ENCODE data around the gene COX8A.

COX8A gene

DNA sequence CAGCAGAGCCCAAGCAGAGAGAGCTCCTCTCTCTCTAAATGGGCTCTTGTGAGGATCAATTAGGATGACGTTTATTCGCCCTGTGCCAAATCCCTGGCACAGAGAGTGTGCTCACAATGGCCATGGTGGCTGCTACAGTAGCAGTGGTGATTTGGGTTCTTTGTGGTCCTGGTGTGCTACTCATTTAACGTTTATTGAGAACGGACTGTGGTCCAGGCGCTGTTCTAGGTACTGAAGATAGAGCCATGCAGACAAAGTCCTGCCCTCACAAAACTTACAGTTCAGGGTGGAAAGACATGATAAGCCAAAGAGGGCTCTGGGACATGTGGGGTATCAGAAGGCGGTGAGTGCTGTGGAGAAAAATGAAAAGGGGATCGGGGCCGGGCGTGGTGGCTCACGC, 17.1 kb downstream of the COX8A start:
- Mint-ChIP-seq H3K27me3 (no peaks in the 10 kb centered on the region), H3K4me1 (peaks cover 17% of the 10 kb centered on the region), H3K4me3 (no peak overlapping the region), H3K9me3 (no peaks in the 10 kb centered on the region), H3K36me3 (ENCODE audit: low read depth) (peaks cover 31% of the 10 kb centered on the region), H3K27ac (no peak overlapping the region)
- DNase-seq (no peak), ATAC-seq (no peak)

- ATAC-seq: no peak
- Mint-ChIP-seq H3K4me1 (peaks cover 7% of the 10 kb centered on the region), H3K4me3 (no peak overlapping the region), H3K27me3 (no peaks in the 10 kb centered on the region), H3K27ac (no peak overlapping the region), H3K9me3 (no peaks in the 10 kb centered on the region), H3K36me3 (ENCODE audit: low read depth) (peaks cover 42% of the 10 kb centered on the region)
- DNase-seq: no peak
Observed at GRCh38 chr11:63993100-63993499, 18.7 kb downstream of the COX8A start.

DNA sequence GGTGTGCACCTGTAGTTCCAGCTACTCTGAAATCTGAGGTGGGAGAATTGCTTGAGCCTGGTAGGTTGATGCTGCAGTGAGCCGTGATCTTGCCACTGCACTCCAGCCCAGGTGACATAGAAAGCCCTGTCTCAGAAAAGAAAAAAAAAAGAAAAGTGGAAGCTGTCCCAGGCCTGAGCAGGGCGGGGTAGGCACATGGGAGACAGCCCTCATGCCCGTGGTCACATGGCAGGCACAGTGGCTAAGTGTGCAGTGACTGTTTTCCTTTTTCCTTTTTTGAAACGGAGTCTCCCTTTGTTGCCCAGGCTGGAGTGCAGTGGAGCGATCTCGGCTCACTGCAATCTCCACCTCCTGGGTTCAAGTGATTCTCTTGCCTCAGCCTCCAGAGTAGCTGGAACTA, 19.6 kb downstream of the COX8A start:
- H3K27ac Mint-ChIP-seq: no peak overlapping the region
- no peak for ATAC-seq
- H3K36me3 Mint-ChIP-seq (ENCODE audit: low read depth): peaks cover 39% of the 10 kb centered on the region
- H3K4me3 Mint-ChIP-seq: no peak overlapping the region
- DNase-seq: no peak
- H3K9me3 Mint-ChIP-seq: no peaks in the 10 kb centered on the region
- peaks cover 2% of the 10 kb centered on the region for H3K4me1 Mint-ChIP-seq
- H3K27me3 Mint-ChIP-seq: no peaks in the 10 kb centered on the region

- no peak overlapping the region for H3K4me3 Mint-ChIP-seq
Observed at GRCh38 chr11:63996512-63996911, 22.1 kb downstream of the COX8A start.

GRCh38 chr11:63997104-63997700, 22.8 kb downstream of the COX8A start:
- no peaks in the 10 kb centered on the region for H3K9me3 Mint-ChIP-seq
- H3K36me3 Mint-ChIP-seq (ENCODE audit: low read depth): peaks cover 24% of the 10 kb centered on the region
- H3K4me1 Mint-ChIP-seq: peaks cover 7% of the 10 kb centered on the region
- ATAC-seq (no peak), DNase-seq (no peak)
- no peak overlapping the region for H3K4me3 Mint-ChIP-seq
- peaks cover 7% of the 10 kb centered on the region for H3K27me3 Mint-ChIP-seq
- H3K27ac Mint-ChIP-seq: no peak overlapping the region

More at GRCh38 chr11:63996512-63996911, 22.1 kb downstream of the COX8A start:
- Mint-ChIP-seq H3K4me1 (peaks cover 7% of the 10 kb centered on the region), H3K27me3 (peaks cover 3% of the 10 kb centered on the region), H3K27ac (no peak overlapping the region), H3K9me3 (no peaks in the 10 kb centered on the region), H3K36me3 (ENCODE audit: low read depth) (peaks cover 26% of the 10 kb centered on the region)
- ATAC-seq (no peak), DNase-seq (no peak)

GRCh38 chr11:63997801-63998337, 23.4 kb downstream of the COX8A start:
- H3K27ac Mint-ChIP-seq: no peak overlapping the region
- no peak for ATAC-seq
- H3K9me3 Mint-ChIP-seq: no peaks in the 10 kb centered on the region
- no peak for DNase-seq
- no peak overlapping the region for H3K4me3 Mint-ChIP-seq
- peaks cover 23% of the 10 kb centered on the region for H3K36me3 Mint-ChIP-seq (ENCODE audit: low read depth)
- H3K27me3 Mint-ChIP-seq: peaks cover 7% of the 10 kb centered on the region
- H3K4me1 Mint-ChIP-seq: peaks cover 7% of the 10 kb centered on the region

DNA sequence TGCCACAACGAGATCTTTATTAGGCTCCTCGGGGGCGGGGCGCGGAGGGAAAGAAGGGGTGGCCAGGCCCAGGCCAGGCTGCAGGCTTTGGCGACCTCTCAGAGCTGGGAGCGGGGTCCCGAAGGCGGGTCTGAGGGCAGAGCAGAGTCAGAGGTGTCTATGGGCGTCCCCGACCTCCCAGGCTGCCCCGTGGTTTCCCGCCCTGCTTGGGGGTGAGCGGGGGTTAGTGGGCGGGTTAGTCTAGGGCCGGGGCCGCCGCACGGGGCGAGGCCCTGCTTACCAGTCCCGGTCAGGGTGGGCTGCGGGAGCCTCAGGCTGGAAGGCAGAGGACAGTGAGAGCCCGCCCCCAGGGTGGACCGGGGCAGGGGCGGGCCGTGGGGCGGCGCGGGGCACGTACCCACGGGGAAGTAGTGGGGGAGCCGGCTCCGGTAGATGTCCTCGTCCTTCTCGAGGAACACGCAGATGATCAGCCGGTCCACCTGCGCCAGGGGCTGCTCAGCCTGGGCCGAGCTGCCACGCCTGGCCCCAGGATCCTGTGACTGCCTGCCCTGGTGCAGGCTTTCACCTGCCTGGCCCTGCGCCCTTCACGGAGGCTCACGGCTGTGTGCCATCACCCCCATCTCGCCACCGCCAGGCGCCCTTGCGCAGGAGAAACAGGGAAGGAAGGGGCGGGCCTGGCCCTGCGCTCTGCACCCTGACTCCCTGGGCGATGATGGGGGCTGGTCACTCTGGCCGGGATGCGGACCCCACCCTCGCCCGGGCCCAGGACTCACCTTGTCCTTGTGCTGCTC, 24.3 kb downstream of the COX8A start:
- peaks cover 7% of the 10 kb centered on the region for H3K27me3 Mint-ChIP-seq
- peak; percentile 21 for DNase-seq
- no peaks in the 10 kb centered on the region for H3K9me3 Mint-ChIP-seq
- H3K4me1 Mint-ChIP-seq: peaks cover 5% of the 10 kb centered on the region
- H3K36me3 Mint-ChIP-seq (ENCODE audit: low read depth): peaks cover 20% of the 10 kb centered on the region
- ATAC-seq: no peak
- no peak overlapping the region for H3K27ac Mint-ChIP-seq
- H3K4me3 Mint-ChIP-seq: no peak overlapping the region

GRCh38 chr11:63999349-64000025, 25.1 kb downstream of the COX8A start:
- no peak overlapping the region for H3K4me3 Mint-ChIP-seq
- no peaks in the 10 kb centered on the region for H3K9me3 Mint-ChIP-seq
- peaks cover 5% of the 10 kb centered on the region for H3K4me1 Mint-ChIP-seq
- peaks cover 7% of the 10 kb centered on the region for H3K27me3 Mint-ChIP-seq
- H3K36me3 Mint-ChIP-seq (ENCODE audit: low read depth): peaks cover 19% of the 10 kb centered on the region
- no peak overlapping the region for H3K27ac Mint-ChIP-seq
- peak; percentile 64 for DNase-seq
- ATAC-seq: peak; percentile 56

DNA sequence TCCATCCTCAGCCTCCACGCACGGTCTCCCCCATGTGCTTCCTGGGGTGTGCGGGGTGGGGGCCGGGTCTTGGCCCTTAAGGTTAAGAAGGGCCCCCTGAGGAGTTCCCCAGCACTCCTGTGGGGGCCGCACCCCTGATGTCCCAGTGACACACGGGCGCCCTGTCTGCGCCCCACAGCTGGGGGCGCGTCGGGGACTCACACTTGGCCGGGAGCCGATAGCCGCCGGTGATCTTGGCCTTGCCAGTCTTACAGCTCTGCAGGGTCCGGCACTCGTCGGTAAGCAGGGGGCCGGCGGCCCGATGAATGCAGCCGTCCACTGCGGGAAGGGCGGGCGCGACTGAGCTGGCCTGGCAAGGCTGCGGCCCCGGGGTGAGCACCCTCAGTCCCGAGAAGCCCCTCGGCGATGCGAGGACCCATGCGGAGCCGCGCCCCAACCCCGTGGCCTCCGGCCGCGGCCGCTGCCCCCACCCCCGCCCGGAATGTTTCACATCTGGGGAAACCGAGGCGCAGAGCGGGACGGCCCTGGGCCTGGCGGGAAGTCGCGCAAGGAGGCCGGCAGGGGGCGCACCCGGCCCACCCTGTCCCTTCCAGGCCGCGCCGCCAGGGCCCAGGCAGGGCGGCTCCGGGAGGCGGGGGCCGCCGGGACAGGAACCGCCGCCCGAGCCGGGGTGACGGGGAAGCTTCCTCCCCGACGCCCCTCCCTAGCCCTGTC, 25.8 kb downstream of the COX8A start:
- no peaks in the 10 kb centered on the region for H3K9me3 Mint-ChIP-seq
- peak; percentile 84 for ATAC-seq
- H3K4me1 Mint-ChIP-seq: peaks cover 5% of the 10 kb centered on the region
- no peak overlapping the region for H3K27ac Mint-ChIP-seq
- H3K4me3 Mint-ChIP-seq: no peak overlapping the region
- DNase-seq: peak; percentile 78
- H3K27me3 Mint-ChIP-seq: peaks cover 7% of the 10 kb centered on the region
- peaks cover 14% of the 10 kb centered on the region for H3K36me3 Mint-ChIP-seq (ENCODE audit: low read depth)

DNA sequence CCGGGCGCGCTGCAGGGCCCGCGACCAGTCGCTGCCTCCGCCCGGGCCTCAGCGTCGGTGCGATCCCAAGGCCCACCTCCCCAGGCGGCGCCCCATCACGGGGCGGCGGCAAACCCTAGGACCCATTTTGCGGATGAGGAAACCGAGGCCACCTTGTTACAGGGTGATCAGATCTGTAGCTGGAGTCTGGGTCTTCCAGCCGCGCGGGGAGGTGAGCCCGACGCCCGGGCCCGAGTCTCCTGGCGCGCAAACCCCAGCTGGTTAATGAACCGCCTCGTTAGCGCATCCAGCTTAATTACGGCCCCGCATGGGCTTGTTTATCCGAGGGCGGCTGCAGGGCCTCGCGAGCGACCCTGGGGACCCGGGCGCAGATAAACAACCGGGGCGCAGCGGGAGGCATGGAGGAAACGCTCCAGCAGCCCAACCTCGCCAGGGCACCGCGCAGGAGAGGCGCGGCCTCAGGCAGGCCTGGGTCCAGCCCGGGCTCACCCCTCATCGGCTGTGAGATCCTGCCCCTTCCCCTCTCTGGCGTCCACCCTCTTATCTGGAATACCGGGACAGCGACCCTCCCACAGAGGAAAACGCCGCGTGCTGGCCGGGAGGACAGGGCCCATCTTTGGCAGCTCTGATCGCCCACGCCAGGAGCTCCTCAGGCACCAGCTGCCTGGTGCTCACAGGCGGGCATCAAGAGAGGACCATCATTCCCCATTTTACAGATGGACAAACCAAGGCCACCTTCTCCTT, 26.5 kb downstream of the COX8A start:
- ATAC-seq (no peak), DNase-seq (no peak)
- no peaks in the 10 kb centered on the region for H3K9me3 Mint-ChIP-seq
- H3K27me3 Mint-ChIP-seq: peaks cover 10% of the 10 kb centered on the region
- H3K4me3 Mint-ChIP-seq: no peak overlapping the region
- H3K27ac Mint-ChIP-seq: no peak overlapping the region
- H3K4me1 Mint-ChIP-seq: peaks cover 5% of the 10 kb centered on the region
- H3K36me3 Mint-ChIP-seq (ENCODE audit: low read depth): peaks cover 14% of the 10 kb centered on the region

DNA sequence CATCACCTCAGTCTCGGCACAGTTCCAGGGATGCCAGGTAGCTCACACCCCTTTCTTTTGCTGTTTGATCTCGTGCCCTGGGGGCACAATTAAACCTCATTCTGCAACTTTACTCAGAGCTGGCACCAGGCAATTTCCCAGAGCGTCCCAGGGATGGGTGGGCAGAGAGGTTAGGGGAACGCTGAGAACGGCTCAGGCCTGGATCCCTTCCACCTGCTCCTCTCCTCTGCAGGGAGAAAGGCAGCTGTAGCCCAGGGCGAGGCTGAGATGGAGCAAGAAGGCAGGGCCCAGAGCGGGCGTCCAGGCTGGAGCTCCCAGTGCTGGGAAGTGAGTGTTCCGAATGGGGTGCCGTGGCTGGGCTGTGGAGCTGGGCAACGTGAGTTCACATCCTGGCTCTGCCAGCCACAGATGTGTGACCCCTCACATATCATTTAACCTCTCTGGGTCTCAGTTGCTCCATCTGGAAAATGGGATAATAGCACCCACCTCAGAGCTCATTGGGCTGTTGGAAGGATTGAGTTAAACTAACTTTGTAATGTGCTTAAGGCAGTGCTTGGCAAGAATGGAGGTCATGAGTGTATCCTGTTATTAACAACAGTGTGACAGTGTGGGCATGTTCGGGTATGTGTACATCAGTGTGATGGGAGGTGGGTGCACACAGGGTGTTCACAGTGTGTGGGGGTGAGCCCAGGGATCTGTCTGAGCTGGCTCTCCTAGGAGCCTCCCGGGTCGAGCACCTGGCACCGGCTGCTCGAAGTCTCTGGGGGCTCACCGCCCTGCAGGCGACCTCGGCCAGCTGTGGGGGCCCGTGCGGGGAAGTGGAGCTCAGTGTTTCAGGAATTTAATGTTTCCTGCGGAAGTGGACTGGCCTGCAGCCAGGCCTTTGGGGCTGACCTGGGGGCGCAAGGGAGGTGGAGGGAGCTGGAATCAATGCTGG, 27.3 kb downstream of the COX8A start:
- Mint-ChIP-seq H3K27ac (no peak overlapping the region), H3K4me3 (no peak overlapping the region), H3K36me3 (ENCODE audit: low read depth) (peaks cover 14% of the 10 kb centered on the region), H3K4me1 (peaks cover 5% of the 10 kb centered on the region), H3K27me3 (peaks cover 17% of the 10 kb centered on the region), H3K9me3 (no peaks in the 10 kb centered on the region)
- no peak for DNase-seq
- ATAC-seq: no peak

GRCh38 chr11:64003807-64004589, 29.6 kb downstream of the COX8A start:
- ATAC-seq (no peak), DNase-seq (no peak)
- H3K36me3 Mint-ChIP-seq (ENCODE audit: low read depth): no peaks in the 10 kb centered on the region
- no peaks in the 10 kb centered on the region for H3K9me3 Mint-ChIP-seq
- peaks cover 36% of the 10 kb centered on the region for H3K27me3 Mint-ChIP-seq
- H3K4me1 Mint-ChIP-seq: peaks cover 15% of the 10 kb centered on the region
- H3K4me3 Mint-ChIP-seq: no peak overlapping the region
- H3K27ac Mint-ChIP-seq: no peak overlapping the region

All from activated naive CD8-positive, alpha-beta T cell treated with anti-CD3 and anti-CD28 coated beads, Interleukin-2, amount 50 U/mL, for 24 hours (primary cell).